NCI-H524 (cell line): Measurements from ENCODE around the gene TNP1.

Experiments used
- DNase-seq, 2 experiments: peaks; one replicate each; lab custom pipeline; 2025; lab: John Stamatoyannopoulos, UW

TNP1 gene

GRCh38 chr2:216839688-216840087 is 20.2 kb downstream of the TNP1 start:
- peak; percentile 42 to 80 for DNase-seq

DNA sequence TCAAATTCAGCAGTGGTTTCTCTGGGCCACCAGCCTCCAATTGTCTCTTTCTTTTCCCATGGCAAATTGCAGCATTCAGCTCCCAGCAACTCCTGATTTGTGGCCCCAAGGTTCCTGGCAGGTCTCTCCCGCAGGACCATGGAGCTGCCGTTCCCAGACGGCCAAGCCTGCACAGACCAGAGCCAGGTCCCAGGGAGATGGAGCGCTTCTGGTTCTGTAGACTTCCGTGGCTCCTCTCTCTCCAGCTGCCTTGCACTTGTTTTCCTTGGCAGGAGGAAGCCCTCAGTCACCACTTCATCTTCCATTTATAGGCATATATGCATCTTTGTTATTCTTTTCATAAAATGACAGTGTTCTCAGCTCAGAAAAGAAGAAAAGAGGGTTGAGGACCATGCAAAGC is 21.7 kb downstream of the TNP1 start:
- no peak for DNase-seq

- DNase-seq: no peak
These were observed 22.1 kb downstream of the TNP1 start for GRCh38 chr2:216837740-216838139.

- DNase-seq: no peak
These were observed 26.8 kb downstream of the TNP1 start for GRCh38 chr2:216833061-216833460.

GRCh38 chr2:216830346-216830745 is 29.5 kb downstream of the TNP1 start:
- no peak for DNase-seq

GRCh38 chr2:216829533-216829932 is 30.3 kb downstream of the TNP1 start:
- DNase-seq: no peak

GRCh38 chr2:216827073-216827720 is 32.7 kb downstream of the TNP1 start:
- peak; percentile 37 to 80 for DNase-seq

GRCh38 chr2:216822470-216822869 is 37.4 kb downstream of the TNP1 start:
- no peak for DNase-seq

DNA sequence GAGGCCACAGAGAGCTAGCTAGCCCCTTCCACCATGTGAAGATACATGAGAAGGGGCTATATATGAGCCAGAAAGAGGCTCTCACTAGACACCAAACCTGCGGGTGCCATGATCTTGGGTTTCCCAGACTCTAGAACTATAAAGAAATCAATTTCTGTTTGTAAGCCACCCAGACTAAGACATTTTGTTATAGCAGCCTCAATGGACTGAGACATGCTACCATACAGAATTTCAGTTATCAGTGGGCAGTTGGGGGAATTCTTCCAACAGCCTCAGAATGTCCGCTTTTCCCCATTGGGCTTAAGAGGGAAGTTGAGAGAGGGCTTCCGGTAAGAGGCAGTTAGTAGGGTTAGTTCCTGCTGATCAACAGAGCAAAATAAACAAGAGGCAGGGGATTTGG is 39.2 kb downstream of the TNP1 start:
- no peak for DNase-seq

DNA sequence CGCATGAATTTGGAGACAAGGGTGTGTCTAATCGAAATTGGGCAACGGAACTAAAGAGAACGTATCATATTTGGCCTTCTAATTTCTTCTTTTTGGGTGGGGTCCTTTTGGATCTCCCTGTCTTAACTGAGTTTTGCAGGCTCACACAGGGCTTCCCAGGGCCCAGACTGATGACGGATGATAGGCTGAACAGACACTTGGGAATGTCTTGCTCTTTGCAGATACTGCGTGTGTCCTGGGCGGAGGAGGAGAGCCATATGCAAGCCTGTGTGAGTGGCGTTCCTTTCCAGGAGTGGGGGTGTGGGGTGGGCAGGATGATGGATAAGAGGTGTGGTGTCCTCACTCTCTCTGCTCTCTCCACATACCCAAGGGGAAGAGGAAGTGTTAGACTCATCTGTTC is 40.1 kb downstream of the TNP1 start:
- DNase-seq: no peak

DNA sequence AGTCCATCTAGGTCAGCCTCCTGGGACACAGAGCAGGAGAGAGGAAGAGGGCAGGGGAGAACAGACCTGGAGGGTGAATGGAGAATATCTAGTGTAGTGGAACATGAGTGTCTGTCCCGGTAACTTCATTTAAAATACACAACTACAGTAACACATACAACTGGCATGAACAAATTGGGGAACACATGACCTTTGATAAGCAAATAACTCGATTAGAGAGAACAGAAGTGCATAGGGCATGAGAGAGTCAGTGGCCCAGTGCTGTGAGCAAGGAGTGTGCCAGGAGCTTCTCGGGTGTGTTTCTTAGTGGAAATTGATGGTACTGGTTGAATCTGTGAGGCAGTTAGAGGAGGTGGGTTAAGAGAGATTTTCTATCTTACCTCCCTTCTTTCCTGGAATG is 40.8 kb downstream of the TNP1 start:
- DNase-seq: no peak

- no peak for DNase-seq
These were observed 49.3 kb downstream of the TNP1 start for GRCh38 chr2:216810399-216811160.
